ENCODE results near the gene TMEM255A. TPM values are rescaled to one million over a fixed set of nuclear protein-coding genes. Genes with fewer than 3 reads are reported as not detected.

The TMEM255A gene
- total and polyA plus RNA-seq, 2 donors (not counting 1 experiment from before 2014, with no cell fraction given): 0.06 to 0.25 TPM

- H3K79me2 ChIP-seq (ENCODE audit: control insufficient read depth, insufficient read depth, low read length): no peaks in the 10 kb centered on the region
- H3K36me3 ChIP-seq (replicated peaks in 1 of 2; ENCODE audit: control extremely low read depth in 1 of 2, control insufficient read depth in 1 of 2, extremely low read depth in 1 of 2, insufficient read depth in 2 of 2, low read length in 1 of 2): peaks cover 0 to 7% of the 10 kb centered on the region in 2 experiments
- H3K4me3 ChIP-seq (ENCODE audit: control extremely low read depth in 1 of 5, extremely low read depth in 1 of 5, insufficient read depth in 1 of 5, low read depth in 2 of 5, low read length in 4 of 5): no peak overlapping the region
- H3K9ac ChIP-seq (ENCODE audit: low read length): no peak overlapping the region
- ChIA-PET CTCF (interaction anchor here (5.4 kb wide), 1 partner anchor 14 kb away, joined by 18 read pairs; no protein-coding TSS in a partner anchor), POLR2A (no interaction called here)
- TF ChIP-seq EZH2 (IDR thresholded peaks at IDR 0.05; ENCODE audit: borderline replicate concordance, insufficient read depth, low read depth, low read length, poor library complexity, severe bottlenecking) (no peak), CTCF (IDR thresholded peaks at IDR 0.05) (no peak)
- 100% methylated on average over 1 of the region's 9 CpGs for WGBS (ENCODE audit: insufficient coverage)
- intact Hi-C loops (cut with micrococcal nuclease): no loop called here
- no peaks in the 10 kb centered on the region for H3K27me3 ChIP-seq (replicated peaks in 1 of 4; ENCODE audit: control extremely low read depth in 1 of 4, control insufficient read depth in 3 of 4, insufficient read depth in 4 of 4, low read length in 3 of 4)
- H3K4me3 Mint-ChIP-seq: no peak overlapping the region
- no peak overlapping the region for H3K4me2 ChIP-seq (replicated peaks; ENCODE audit: low read depth, low read length, poor library complexity, severe bottlenecking)
- no peaks in the 10 kb centered on the region for H3K4me1 ChIP-seq (ENCODE audit: control insufficient read depth in 2 of 2, insufficient read depth in 2 of 2, low read length in 2 of 2)
- H3K9me3 ChIP-seq (ENCODE audit: control extremely low read depth in 1 of 3, control insufficient read depth in 2 of 3, insufficient read depth in 1 of 3, low read length in 2 of 3): no peaks in the 10 kb centered on the region
- no peaks in the 10 kb centered on the region for H3K4me1 Mint-ChIP-seq
- H2AFZ ChIP-seq (ENCODE audit: insufficient read depth, low read depth, low read length, poor library complexity, severe bottlenecking): no peak overlapping the region
- no peak overlapping the region for H3K27ac ChIP-seq (ENCODE audit: low read length in 2 of 2)
- H4K20me1 ChIP-seq (ENCODE audit: control insufficient read depth, insufficient read depth, low read length, poor library complexity, severe bottlenecking): no peaks in the 10 kb centered on the region
- no peak overlapping the region for H3K27ac Mint-ChIP-seq
- ATAC-seq (ENCODE audit: low read depth) (no peak), DNase-seq (no peak)
- no peaks in the 10 kb centered on the region for H3K27me3 Mint-ChIP-seq
- no peaks in the 10 kb centered on the region for H3K9me3 Mint-ChIP-seq (ENCODE audit: insufficient read depth)
These were observed 82.9 kb downstream of the TMEM255A start for GRCh38 chrX:120228187-120228908.

GRCh38 chrX:120224388-120224787 lies 86.9 kb downstream of the TMEM255A start:
- TF ChIP-seq CTCF (IDR thresholded peaks at IDR 0.05): no peak
- no peak for TF ChIP-seq EZH2 (IDR thresholded peaks at IDR 0.05; ENCODE audit: borderline replicate concordance, insufficient read depth, low read depth, low read length, poor library complexity, severe bottlenecking)
- H4K20me1 ChIP-seq (ENCODE audit: control insufficient read depth, insufficient read depth, low read length, poor library complexity, severe bottlenecking): no peaks in the 10 kb centered on the region
- H3K27me3 ChIP-seq (replicated peaks in 1 of 4; ENCODE audit: control extremely low read depth in 1 of 4, control insufficient read depth in 3 of 4, insufficient read depth in 4 of 4, low read length in 3 of 4): no peaks in the 10 kb centered on the region
- H3K9ac ChIP-seq (ENCODE audit: low read length): no peak overlapping the region
- no peak overlapping the region for H3K27ac ChIP-seq (ENCODE audit: low read length in 2 of 2)
- WGBS (ENCODE audit: insufficient coverage): no CpG with 5 or more reads among the region's 4 CpGs
- no peak overlapping the region for H3K4me3 ChIP-seq (ENCODE audit: control extremely low read depth in 1 of 5, extremely low read depth in 1 of 5, insufficient read depth in 1 of 5, low read depth in 2 of 5, low read length in 4 of 5)
- H3K36me3 ChIP-seq (replicated peaks in 1 of 2; ENCODE audit: control extremely low read depth in 1 of 2, control insufficient read depth in 1 of 2, extremely low read depth in 1 of 2, insufficient read depth in 2 of 2, low read length in 1 of 2): peaks cover 0 to 7% of the 10 kb centered on the region in 2 experiments
- H2AFZ ChIP-seq (ENCODE audit: insufficient read depth, low read depth, low read length, poor library complexity, severe bottlenecking): no peak overlapping the region
- no peaks in the 10 kb centered on the region for H3K27me3 Mint-ChIP-seq
- H3K4me2 ChIP-seq (replicated peaks; ENCODE audit: low read depth, low read length, poor library complexity, severe bottlenecking): no peak overlapping the region
- no peaks in the 10 kb centered on the region for H3K4me1 Mint-ChIP-seq
- H3K4me1 ChIP-seq (ENCODE audit: control insufficient read depth in 2 of 2, insufficient read depth in 2 of 2, low read length in 2 of 2): no peaks in the 10 kb centered on the region
- intact Hi-C loops (cut with micrococcal nuclease): no loop called here
- H3K9me3 ChIP-seq (ENCODE audit: control extremely low read depth in 1 of 3, control insufficient read depth in 2 of 3, insufficient read depth in 1 of 3, low read length in 2 of 3): no peaks in the 10 kb centered on the region
- no peak overlapping the region for H3K4me3 Mint-ChIP-seq
- no peaks in the 10 kb centered on the region for H3K9me3 Mint-ChIP-seq (ENCODE audit: insufficient read depth)
- CTCF ChIA-PET: no interaction called here
- no peak for ATAC-seq (ENCODE audit: low read depth)
- H3K79me2 ChIP-seq (ENCODE audit: control insufficient read depth, insufficient read depth, low read length): no peaks in the 10 kb centered on the region
- no peak for DNase-seq
- POLR2A ChIA-PET: no interaction called here
- no peak overlapping the region for H3K27ac Mint-ChIP-seq
